Stimulated activated naive B cell treated with anti-CD40 and anti-IgM and Interleukin-4, amounts not matched to agents 10 μg/mL and 1 μg/mL and 100 μg/mL, for 72 hours (primary cell): ENCODE measurements around the gene GABBR2.
"Not testable (repeated sequence)": the region's sequence is repeated elsewhere in the genome, so short reads cannot be mapped to it uniquely, and the experiment has no call there.

Experiments used
- ATAC-seq, 2 donors: fragments of 150-1000 bp; cut with Tn5 transposase; replicated peaks; 2 replicates each; pipeline ENCODE4 v1.10.0; 2021; ENCODE audit warnings: moderate library complexity in 1 of 2
- DNase-seq: peaks from one replicate; pipeline ENCODE4 v3.0.0; 2021
- H3K27ac Mint-ChIP-seq: one replicate; pipeline ENCODE4 v1.8.0; 2022; ENCODE audit warnings: mild to moderate bottlenecking, mixed read lengths
- H3K27me3 Mint-ChIP-seq, 2 donors: one replicate each; pipeline ENCODE4 v1.8.0; 2022; ENCODE audit warnings: mixed read lengths in 2 of 2
- H3K36me3 Mint-ChIP-seq, 2 donors: one replicate each; pipeline ENCODE4 v1.8.0; 2022; ENCODE audit warnings: mixed read lengths in 2 of 2, mild to moderate bottlenecking in 1 of 2
- H3K4me1 Mint-ChIP-seq, 2 donors: one replicate each; pipeline ENCODE4 v1.8.0; 2022; ENCODE audit warnings: mixed read lengths in 2 of 2, mild to moderate bottlenecking in 1 of 2
- H3K4me3 Mint-ChIP-seq, 2 donors: one replicate each; pipeline ENCODE4 v1.8.0; 2022; ENCODE audit warnings: mild to moderate bottlenecking in 2 of 2, mixed read lengths in 2 of 2, moderate library complexity in 1 of 2
- H3K9me3 Mint-ChIP-seq, 2 donors: one replicate each; pipeline ENCODE4 v1.8.0; 2022; ENCODE audit warnings: mixed read lengths in 2 of 2, mild to moderate bottlenecking in 1 of 2

Gene GABBR2

DNA sequence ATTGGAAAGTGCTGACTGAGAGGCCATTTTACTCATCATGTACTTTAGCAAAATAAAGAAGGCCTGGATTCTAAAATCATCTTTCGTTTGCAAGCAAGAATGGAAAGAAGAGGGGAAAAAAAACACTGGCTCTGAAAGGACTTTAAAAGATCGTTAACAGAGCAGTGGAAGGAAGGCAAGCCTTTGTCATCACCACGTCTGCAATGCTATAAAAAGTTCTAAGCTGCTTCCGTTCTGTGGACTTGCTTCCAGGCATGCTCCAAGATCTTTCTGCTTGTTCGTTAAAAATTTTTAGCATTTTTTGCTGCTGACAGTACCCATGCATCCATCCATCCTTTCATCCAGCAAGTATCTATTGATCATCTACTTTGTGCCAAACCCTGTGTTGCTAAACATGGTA lies 226.5 kb downstream of the GABBR2 start:
- H3K27me3 Mint-ChIP-seq = peaks cover 33 to 52% of the 10 kb centered on the region in 2 donors
- H3K36me3 Mint-ChIP-seq = no peaks in the 10 kb centered on the region
- ATAC-seq (no peak), DNase-seq (no peak)
- H3K4me1 Mint-ChIP-seq = no peaks in the 10 kb centered on the region
- H3K4me3 Mint-ChIP-seq = no peak overlapping the region
- H3K9me3 Mint-ChIP-seq = no peaks in the 10 kb centered on the region
- H3K27ac Mint-ChIP-seq = no peak overlapping the region

DNA sequence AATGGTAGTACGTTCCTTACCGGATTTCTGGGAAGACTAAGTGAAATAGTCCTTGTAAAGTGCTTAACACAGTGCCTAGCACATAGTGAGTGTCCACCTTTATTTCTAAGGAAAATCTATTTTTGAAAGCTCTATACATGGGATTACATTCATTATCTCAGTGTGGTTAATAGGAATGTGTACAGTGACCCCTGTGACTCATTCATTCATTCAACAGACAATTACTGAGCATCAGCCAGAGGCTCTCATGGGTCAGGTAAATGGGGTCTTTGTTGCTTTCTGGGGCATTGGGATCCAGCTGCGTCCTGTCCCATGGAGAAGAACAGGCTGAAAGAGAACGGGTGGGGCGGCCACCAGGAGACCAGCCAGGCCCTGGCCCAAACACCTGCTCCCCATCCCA lies 227.1 kb downstream of the GABBR2 start:
- Mint-ChIP-seq H3K4me1 (no peaks in the 10 kb centered on the region), H3K27me3 (peaks cover 33 to 52% of the 10 kb centered on the region in 2 donors), H3K9me3 (no peaks in the 10 kb centered on the region)

GRCh38 chr9:98479967-98480847 lies 228.5 kb downstream of the GABBR2 start:
- no peaks in the 10 kb centered on the region for H3K36me3 Mint-ChIP-seq
- ATAC-seq = no peak
- no peak for DNase-seq
- H3K4me3 Mint-ChIP-seq = no peak overlapping the region
- H3K27ac Mint-ChIP-seq = no peak overlapping the region
- H3K27me3 Mint-ChIP-seq = peaks cover 30 to 51% of the 10 kb centered on the region in 2 donors
- H3K9me3 Mint-ChIP-seq = no peaks in the 10 kb centered on the region
- no peaks in the 10 kb centered on the region for H3K4me1 Mint-ChIP-seq

More for the DNA sequence above, 227.1 kb downstream of the GABBR2 start:
- no peak for DNase-seq
- no peaks in the 10 kb centered on the region for H3K36me3 Mint-ChIP-seq
- no peak overlapping the region for H3K4me3 Mint-ChIP-seq
- no peak for ATAC-seq
- no peak overlapping the region for H3K27ac Mint-ChIP-seq

DNA sequence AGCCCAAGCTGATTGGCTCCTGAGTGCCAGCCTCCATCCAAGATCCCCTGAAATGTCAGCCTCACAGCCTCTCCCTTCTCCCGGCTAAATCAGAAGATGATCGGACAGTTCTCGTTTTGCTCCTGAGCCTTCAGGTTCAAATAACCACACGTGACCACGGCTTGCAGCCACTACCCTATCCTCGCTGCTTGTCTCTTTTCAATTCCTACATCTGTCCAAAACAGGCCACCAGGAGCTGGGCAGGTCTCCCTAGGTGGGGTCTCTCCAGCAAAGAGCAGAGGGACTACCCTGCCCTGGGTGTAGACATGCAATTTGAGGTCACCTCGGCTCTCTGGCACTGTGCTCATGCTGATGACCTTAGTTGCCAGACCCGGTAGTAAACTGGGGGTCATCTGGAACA lies 229.3 kb downstream of the GABBR2 start:
- Mint-ChIP-seq H3K4me1 (no peaks in the 10 kb centered on the region), H3K27me3 (peaks cover 26 to 43% of the 10 kb centered on the region in 2 donors), H3K27ac (no peak overlapping the region), H3K36me3 (no peaks in the 10 kb centered on the region), H3K4me3 (no peak overlapping the region), H3K9me3 (no peaks in the 10 kb centered on the region)
- DNase-seq (no peak), ATAC-seq (no peak)

DNA sequence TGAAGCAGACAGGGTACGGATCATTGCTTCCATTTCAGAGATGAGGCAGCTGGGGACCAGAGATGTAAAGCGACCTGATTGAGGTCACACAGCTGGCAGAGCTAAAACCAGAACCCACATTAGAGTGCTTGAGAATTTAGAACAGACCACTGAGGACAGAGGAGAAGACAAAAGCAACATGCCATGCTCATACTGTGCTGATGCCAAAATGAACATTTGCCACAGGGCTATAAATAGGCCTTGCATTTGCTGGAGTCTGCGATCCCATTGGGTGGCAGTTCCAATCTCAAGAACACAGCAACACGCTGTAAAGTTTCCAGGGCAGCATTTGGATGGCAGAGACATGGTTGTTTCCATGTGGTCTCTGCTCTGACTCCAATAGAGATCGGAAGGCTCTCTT lies 230.9 kb downstream of the GABBR2 start:
- H3K36me3 Mint-ChIP-seq = no peaks in the 10 kb centered on the region
- H3K4me1 Mint-ChIP-seq = no peaks in the 10 kb centered on the region
- peaks cover 10 to 31% of the 10 kb centered on the region in 2 donors for H3K27me3 Mint-ChIP-seq
- ATAC-seq (no peak), DNase-seq (no peak)
- H3K4me3 Mint-ChIP-seq = no peak overlapping the region
- H3K27ac Mint-ChIP-seq = no peak overlapping the region
- no peaks in the 10 kb centered on the region for H3K9me3 Mint-ChIP-seq

DNA sequence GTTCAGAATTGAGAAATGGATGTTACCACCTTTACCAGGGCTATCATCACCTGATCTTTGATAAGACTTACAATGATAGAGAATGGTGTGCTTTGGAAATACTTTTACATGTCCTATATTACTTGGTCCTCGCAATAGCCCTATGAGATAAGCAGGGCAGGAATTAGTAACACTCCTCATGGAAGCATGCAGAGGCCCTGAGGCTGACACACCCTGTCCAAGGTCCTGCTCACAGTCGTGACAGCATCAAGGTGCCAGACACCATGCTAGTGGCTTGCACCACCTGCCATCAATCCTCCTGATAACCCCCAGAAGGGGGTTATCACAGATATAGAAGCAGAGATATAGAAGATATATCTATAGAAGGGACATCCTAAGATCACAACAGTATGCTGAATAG lies 236.5 kb downstream of the GABBR2 start:
- H3K27me3 Mint-ChIP-seq = peaks cover 7 to 19% of the 10 kb centered on the region in 2 donors
- ATAC-seq (no peak), DNase-seq (no peak)
- no peak overlapping the region for H3K27ac Mint-ChIP-seq
- H3K36me3 Mint-ChIP-seq = no peaks in the 10 kb centered on the region
- no peaks in the 10 kb centered on the region for H3K4me1 Mint-ChIP-seq
- H3K4me3 Mint-ChIP-seq = no peak overlapping the region
- peaks cover 4 to 5% of the 10 kb centered on the region in 2 donors for H3K9me3 Mint-ChIP-seq

GRCh38 chr9:98471185-98471584 lies 237.6 kb downstream of the GABBR2 start:
- Mint-ChIP-seq H3K27me3 (peaks cover 10 to 19% of the 10 kb centered on the region in 2 donors), H3K4me1 (no peaks in the 10 kb centered on the region), H3K4me3 (no peak overlapping the region), H3K36me3 (peaks cover 0 to 2% of the 10 kb centered on the region in 2 donors), H3K27ac (no peak overlapping the region), H3K9me3 (peaks cover 6 to 7% of the 10 kb centered on the region in 2 donors)
- ATAC-seq (no peak), DNase-seq (no peak)

DNA sequence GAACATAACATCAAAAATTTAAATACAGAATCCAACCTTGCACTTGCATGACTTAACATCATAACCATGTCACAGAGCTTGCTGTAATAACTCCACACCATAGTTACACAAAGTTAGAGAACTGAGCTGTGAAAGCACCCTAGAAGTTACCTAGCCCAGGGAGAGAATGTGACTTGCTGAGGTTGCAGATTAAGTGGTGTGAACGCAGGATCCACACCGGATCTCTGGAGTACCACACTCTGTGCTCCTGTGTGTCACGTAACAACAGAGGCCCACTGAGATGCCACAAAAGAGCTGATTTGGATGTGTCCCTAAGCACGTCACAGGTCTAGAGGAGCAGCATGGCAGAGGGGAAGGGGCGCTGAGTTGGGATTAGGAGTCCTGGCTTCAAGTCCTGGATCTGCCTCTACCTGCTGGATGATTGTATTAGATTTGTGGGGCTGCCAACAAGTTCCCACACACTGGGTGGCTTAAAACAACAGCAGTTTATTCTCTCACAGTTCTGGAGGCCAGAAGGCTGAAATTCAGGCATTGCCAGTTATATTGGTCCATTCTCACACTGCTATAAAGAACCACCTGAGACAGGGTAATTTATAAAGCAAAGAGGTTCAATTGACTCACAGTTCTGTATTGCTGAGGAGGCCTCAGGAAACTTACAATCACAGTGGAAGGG lies 240.0 kb downstream of the GABBR2 start:
- H3K27ac Mint-ChIP-seq = no peak overlapping the region
- H3K4me3 Mint-ChIP-seq = no peak overlapping the region
- no peaks in the 10 kb centered on the region for H3K4me1 Mint-ChIP-seq
- no peak for ATAC-seq
- H3K27me3 Mint-ChIP-seq = peaks cover 10 to 19% of the 10 kb centered on the region in 2 donors
- DNase-seq = no peak
- H3K36me3 Mint-ChIP-seq = peaks cover 0 to 2% of the 10 kb centered on the region in 2 donors
- H3K9me3 Mint-ChIP-seq = peaks cover 7 to 8% of the 10 kb centered on the region in 2 donors

DNA sequence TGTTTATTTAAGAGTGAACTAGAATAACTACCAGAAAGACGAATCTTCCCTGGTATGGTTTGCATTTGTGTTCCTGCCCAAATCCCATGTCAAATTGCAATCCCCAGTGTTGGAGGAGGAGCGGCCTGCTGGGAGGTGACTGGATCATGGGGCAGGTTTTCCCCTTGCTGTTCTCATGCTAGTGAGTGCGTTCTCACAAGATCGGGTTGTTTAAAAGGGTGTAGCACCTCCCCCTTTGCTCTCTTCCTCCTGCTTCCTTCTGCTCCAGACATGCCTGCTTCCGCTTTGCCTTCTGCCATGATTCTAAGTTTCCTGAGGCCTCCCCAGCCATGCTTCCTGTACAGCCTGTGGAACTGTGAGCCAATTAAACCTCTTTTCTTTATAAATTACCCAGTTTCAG lies 242.9 kb downstream of the GABBR2 start:
- DNase-seq (no peak), ATAC-seq (no peak)
- Mint-ChIP-seq H3K4me1 (no peaks in the 10 kb centered on the region), H3K36me3 (peaks cover 2% of the 10 kb centered on the region in 2 donors), H3K9me3 (peaks cover 12 to 19% of the 10 kb centered on the region in 2 donors), H3K27ac (no peak overlapping the region), H3K4me3 (no peak overlapping the region), H3K27me3 (peaks cover 8 to 10% of the 10 kb centered on the region in 2 donors)

- not testable (repeated sequence) for H3K4me1 Mint-ChIP-seq, H3K27ac Mint-ChIP-seq, ATAC-seq, H3K4me3 Mint-ChIP-seq, H3K27me3 Mint-ChIP-seq, H3K36me3 Mint-ChIP-seq, DNase-seq
- H3K9me3 Mint-ChIP-seq = peaks cover 8 to 22% of the 10 kb centered on the region in 2 donors
Observed at GRCh38 chr9:98464156-98464690, 244.5 kb downstream of the GABBR2 start.

- DNase-seq = no peak
- H3K4me3 Mint-ChIP-seq = no peak overlapping the region
- no peak overlapping the region for H3K27ac Mint-ChIP-seq
- peaks cover 8 to 24% of the 10 kb centered on the region in 2 donors for H3K9me3 Mint-ChIP-seq
- peaks cover 7 to 9% of the 10 kb centered on the region in 2 donors for H3K27me3 Mint-ChIP-seq
- H3K4me1 Mint-ChIP-seq = no peaks in the 10 kb centered on the region
- no peak for ATAC-seq
- peaks cover 2% of the 10 kb centered on the region in 2 donors for H3K36me3 Mint-ChIP-seq
Observed at GRCh38 chr9:98462310-98462709, 246.4 kb downstream of the GABBR2 start.

DNA sequence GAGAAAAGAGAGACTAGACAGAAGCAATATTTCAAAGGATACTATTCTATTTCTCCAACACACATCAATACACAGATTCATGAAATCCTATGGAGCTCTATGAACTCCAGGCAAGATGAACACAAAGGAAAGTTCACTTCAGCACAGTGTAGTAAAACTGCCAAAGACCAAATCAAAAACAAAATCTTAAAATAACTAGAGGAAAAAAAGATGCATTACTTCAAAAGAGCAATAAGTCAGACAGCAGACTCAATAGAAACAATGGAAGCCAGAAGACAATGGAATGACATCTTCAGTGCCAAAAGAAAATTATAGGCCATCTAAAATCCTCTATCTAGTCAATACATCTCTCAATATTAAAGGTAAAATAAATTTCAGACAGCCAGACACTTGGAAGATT lies 248.0 kb downstream of the GABBR2 start:
- Mint-ChIP-seq H3K27me3 (peaks cover 18 to 25% of the 10 kb centered on the region in 2 donors), H3K27ac (no peak overlapping the region), H3K4me1 (no peaks in the 10 kb centered on the region), H3K36me3 (peaks cover 0 to 2% of the 10 kb centered on the region in 2 donors), H3K9me3 (peaks cover 5 to 23% of the 10 kb centered on the region in 2 donors), H3K4me3 (no peak overlapping the region)
- ATAC-seq (no peak), DNase-seq (no peak)

DNA sequence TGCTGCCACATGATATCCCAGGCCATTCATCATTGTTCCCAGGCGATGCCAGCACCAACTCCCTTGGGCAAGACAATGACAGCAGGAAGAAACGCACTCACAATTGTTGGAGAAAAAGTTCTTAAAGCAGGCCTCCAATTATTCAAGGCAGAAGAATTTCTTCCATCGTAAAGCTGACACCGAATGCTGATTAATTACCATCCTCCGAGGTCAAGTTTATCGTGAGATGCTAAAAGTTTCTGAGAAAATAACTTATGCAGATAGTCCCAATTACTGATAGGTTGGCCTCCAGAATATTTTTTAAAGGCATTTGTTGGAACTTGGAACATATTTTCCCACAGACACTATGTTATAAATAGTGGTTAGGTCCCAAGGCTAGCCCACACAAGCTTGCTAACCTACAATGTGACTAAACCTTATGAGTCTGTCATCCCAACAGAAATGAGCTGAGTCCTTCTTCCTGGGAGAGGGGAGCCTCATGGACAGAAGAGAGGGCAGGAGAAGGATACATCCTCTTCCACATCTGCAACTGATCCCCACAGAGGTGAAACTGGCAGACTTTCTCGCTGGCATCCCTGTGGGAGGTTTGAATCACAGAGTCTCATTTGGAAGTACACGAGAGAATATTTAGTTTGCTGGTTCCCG lies 250.9 kb downstream of the GABBR2 start:
- no peaks in the 10 kb centered on the region for H3K4me1 Mint-ChIP-seq
- no peak overlapping the region for H3K27ac Mint-ChIP-seq
- no peak for DNase-seq
- H3K36me3 Mint-ChIP-seq = no peaks in the 10 kb centered on the region
- no peak for ATAC-seq
- H3K4me3 Mint-ChIP-seq = no peak overlapping the region
- H3K27me3 Mint-ChIP-seq = peaks cover 23 to 30% of the 10 kb centered on the region in 2 donors
- peaks cover 5 to 18% of the 10 kb centered on the region in 2 donors for H3K9me3 Mint-ChIP-seq

GRCh38 chr9:98456156-98456613 lies 252.6 kb downstream of the GABBR2 start:
- DNase-seq (no peak), ATAC-seq (no peak)
- no peaks in the 10 kb centered on the region for H3K36me3 Mint-ChIP-seq
- no peak overlapping the region for H3K4me3 Mint-ChIP-seq
- no peaks in the 10 kb centered on the region for H3K4me1 Mint-ChIP-seq
- peaks cover 29 to 40% of the 10 kb centered on the region in 2 donors for H3K27me3 Mint-ChIP-seq
- peaks cover 4 to 12% of the 10 kb centered on the region in 2 donors for H3K9me3 Mint-ChIP-seq
- H3K27ac Mint-ChIP-seq = no peak overlapping the region
